Lower lobe of right lung (tissue), 2 donors: ENCODE measurements around the gene GPR37L1. TPM values are rescaled to one million over a fixed set of nuclear protein-coding genes. Genes with fewer than 3 reads are reported as not detected.

Source experiments
- ATAC-seq, 2 donors: fragments of 200-7000 bp; cut with Tn5 transposase; one replicate each; pipeline ENCODE4 v1.9.1; 2020 to 2022; ENCODE audit warnings: mild to moderate bottlenecking in 2 of 2, moderate library complexity in 2 of 2
- DNase-seq: peaks from one replicate; pipeline ENCODE4 v3.0.0-alpha.2; 2020
- H3K27ac ChIP-seq: fragments of 200-600 bp; one replicate; pipeline ENCODE4 v1.8.0; 2022
- H3K27me3 ChIP-seq: fragments of 200-600 bp; one replicate; pipeline ENCODE4 v1.8.0; 2022; ENCODE audit warnings: low read depth
- H3K36me3 ChIP-seq: fragments of 200-600 bp; one replicate; pipeline ENCODE4 v1.8.0; 2022; ENCODE audit warnings: mild to moderate bottlenecking
- H3K4me1 ChIP-seq: fragments of 200-600 bp; one replicate; pipeline ENCODE4 v1.8.0; 2022
- H3K4me3 ChIP-seq: fragments of 200-600 bp; one replicate; pipeline ENCODE4 v1.8.0; 2022; ENCODE audit warnings: mild to moderate bottlenecking
- H3K9me3 ChIP-seq: fragments of 200-600 bp; one replicate; pipeline ENCODE4 v1.8.0; 2022
- CTCF ChIP-seq: fragments of 200-600 bp; IDR thresholded peaks from one replicate; pipeline ENCODE4 v1.8.0; 2022; ENCODE audit warnings: antibody characterized with exemption, mild to moderate bottlenecking
- intact Hi-C: fragments of 100-400 bp; cut with DNase I; formaldehyde crosslinking; loops from one replicate; pipeline ENCODE4 v1.11.0; 2022
- total RNA-seq: library from RNA; stranded (reverse); fragmentation: NEBNext Ultra II Directional; extraction: Animal tissue kit (Norgen Biotek cat#: 25700); gene quantifications from one replicate; pipeline ENCODE4 v1.2.1, GENCODE V29; 2021
- donor health status: DM: no; HTN: yes; CAD: no; lungs with severe emphysema.

The GPR37L1 gene
- total RNA-seq, 1 donor from 2014 or later = 0.06 TPM

GRCh38 chr1:202181586-202181985 is 58.9 kb downstream of the GPR37L1 start:
- H3K27me3 ChIP-seq = peaks cover 13% of the 10 kb centered on the region
- TF ChIP-seq CTCF = no peak
- ATAC-seq = no peak
- H3K36me3 ChIP-seq = no peaks in the 10 kb centered on the region
- H3K4me1 ChIP-seq = peaks cover 4% of the 10 kb centered on the region
- intact Hi-C loops = no loop called here
- DNase-seq = no peak
- H3K4me3 ChIP-seq = no peak overlapping the region
- no peak overlapping the region for H3K27ac ChIP-seq
- H3K9me3 ChIP-seq = no peaks in the 10 kb centered on the region

- DNase-seq (no peak), ATAC-seq (no peak)
- H3K9me3 ChIP-seq = no peaks in the 10 kb centered on the region
- no peak overlapping the region for H3K4me3 ChIP-seq
- intact Hi-C loops = no loop called here
- peaks cover 4% of the 10 kb centered on the region for H3K4me1 ChIP-seq
- peaks cover 13% of the 10 kb centered on the region for H3K27me3 ChIP-seq
- H3K36me3 ChIP-seq = no peaks in the 10 kb centered on the region
- no peak for TF ChIP-seq CTCF
- no peak overlapping the region for H3K27ac ChIP-seq
These were observed 59.5 kb downstream of the GPR37L1 start for GRCh38 chr1:202182040-202182877.

Other genes starting within 250 kb of the GPR37L1 start
- gene SHISA4, start 234.0 kb upstream of the GPR37L1 start, total RNA-seq = 7.8 TPM
- gene LMOD1, start 176.4 kb upstream of the GPR37L1 start, total RNA-seq = 24.2 TPM
- 28.5 TPM for gene TIMM17A, start 167.4 kb upstream of the GPR37L1 start, total RNA-seq
- 73.8 TPM for gene RNPEP, start 140.3 kb upstream of the GPR37L1 start, total RNA-seq
- 74.1 TPM for gene ELF3, start 112.3 kb upstream of the GPR37L1 start, total RNA-seq
- gene ARL8A, start 21.8 kb downstream of the GPR37L1 start, total RNA-seq = 98.0 TPM
- 8.5 TPM for gene PTPN7, start 37.7 kb downstream of the GPR37L1 start, total RNA-seq
- gene LGR6, start 70.9 kb downstream of the GPR37L1 start, total RNA-seq = 1.7 TPM
- 2.9 TPM for gene UBE2T, start 219.0 kb downstream of the GPR37L1 start, total RNA-seq
- gene PPP1R12B, start 225.8 kb downstream of the GPR37L1 start, total RNA-seq = 41.4 TPM